Caco-2 (cell line): ENCODE data around the gene RASL12. TPM values are rescaled to one million over a fixed set of nuclear protein-coding genes. Genes with fewer than 3 reads are reported as not detected.

ENCODE experiments used
- BruUV-seq: library from RNA; stranded (reverse); fragments of 400-500 nt; replicated peaks from 2 replicates; lab custom pipeline; 2021; lab: Mats Ljungman, UMichigan
- CTCF ChIA-PET: fragments of 300-600 bp; sonication (Branson Sonifier 250); formaldehyde crosslinking; loops from one replicate; lab custom pipeline; 2022; ENCODE audit warnings: antibody characterized with exemption; lab: Charles Lee
- POLR2A ChIA-PET: fragments of 300-600 bp; sonication (Branson Sonifier 250); formaldehyde crosslinking; loops from one replicate; lab custom pipeline; 2022; ENCODE audit warnings: antibody characterized with exemption; lab: Charles Lee
- DNase-seq, 2 experiments: peaks; one replicate each; pipeline versions ENCODE4 v3.0.0 to v3.0.0-alpha.2; 2020 to 2022
- H3K27me3 ChIP-seq: replicated peaks from 2 replicates; pipeline ENCODE4 v1.6.0; 2011; ENCODE audit warnings: low read length; ENCODE audit not compliant: control insufficient read depth, insufficient read depth
- H3K36me3 ChIP-seq: 2 replicates; pipeline ENCODE4 v1.5.1; 2011; ENCODE audit warnings: low read length; ENCODE audit not compliant: control insufficient read depth, insufficient read depth
- H3K4me1 ChIP-seq: fragments of 250-450 bp; sonication (Bioruptor Pico); 2 replicates; pipeline ENCODE4 v1.5.1; 2020; ENCODE audit warnings: mild to moderate bottlenecking
- H3K4me3 ChIP-seq: 2 replicates; pipeline ENCODE4 v1.5.1; 2011; ENCODE audit warnings: low read depth, mild to moderate bottlenecking, control low read depth, low read length
- H3K9me3 ChIP-seq: fragments of 250-450 bp; sonication (Bioruptor Pico); 2 replicates; pipeline ENCODE4 v1.5.1; 2020; ENCODE audit warnings: mild to moderate bottlenecking, moderate library complexity
- H3K27ac Mint-ChIP-seq: one replicate; pipeline ENCODE4 v1.8.0; 2022; ENCODE audit warnings: mixed read lengths; ENCODE audit not compliant: unreplicated experiment
- H3K27me3 Mint-ChIP-seq: one replicate; pipeline ENCODE4 v1.8.0; 2022; ENCODE audit warnings: mixed read lengths; ENCODE audit not compliant: insufficient read depth, unreplicated experiment
- H3K36me3 Mint-ChIP-seq: one replicate; pipeline ENCODE4 v1.8.0; 2022; ENCODE audit warnings: mild to moderate bottlenecking, mixed read lengths; ENCODE audit not compliant: insufficient read depth, unreplicated experiment
- H3K4me1 Mint-ChIP-seq: one replicate; pipeline ENCODE4 v1.8.0; 2022; ENCODE audit warnings: low read depth, mixed read lengths; ENCODE audit not compliant: unreplicated experiment
- H3K4me3 Mint-ChIP-seq: one replicate; pipeline ENCODE4 v1.8.0; 2022; ENCODE audit warnings: mild to moderate bottlenecking, moderate library complexity, mixed read lengths; ENCODE audit not compliant: unreplicated experiment
- H3K9me3 Mint-ChIP-seq: one replicate; pipeline ENCODE4 v1.8.0; 2022; ENCODE audit warnings: mixed read lengths; ENCODE audit not compliant: unreplicated experiment
- intact Hi-C: fragments of 100-400 bp; cut with micrococcal nuclease; formaldehyde crosslinking; loops from one replicate; pipeline ENCODE4 v1.10.0; 2022; ENCODE audit not compliant: unreplicated experiment
- total RNA-seq: library from RNA; stranded (reverse); gene quantifications from 2 replicates; pipeline ENCODE4 v1.2.3, GENCODE V29; 2022
- TF ChIP-seq, protein P1 (sequence below), 2 experiments: fragments of 200-600 bp in 1 of 2; IDR thresholded peaks; 1 replicate in 1 of 2; 2 replicates in 1 of 2; pipeline versions ENCODE4 v1.5.1 to v1.8.0; 2011 to 2022; ENCODE audit warnings: antibody characterized with exemption in 1 of 2, control low read depth in 1 of 2, inconsistent platforms in 1 of 2, low read depth in 1 of 2, low read length in 1 of 2, mild to moderate bottlenecking in 1 of 2, moderate library complexity in 1 of 2; ENCODE audit not compliant: insufficient read depth in 1 of 2, severe bottlenecking in 1 of 2, unreplicated experiment in 1 of 2

RASL12 gene
- total RNA-seq, 1 experiment from 2014 or later: 6.4 TPM

DNA sequence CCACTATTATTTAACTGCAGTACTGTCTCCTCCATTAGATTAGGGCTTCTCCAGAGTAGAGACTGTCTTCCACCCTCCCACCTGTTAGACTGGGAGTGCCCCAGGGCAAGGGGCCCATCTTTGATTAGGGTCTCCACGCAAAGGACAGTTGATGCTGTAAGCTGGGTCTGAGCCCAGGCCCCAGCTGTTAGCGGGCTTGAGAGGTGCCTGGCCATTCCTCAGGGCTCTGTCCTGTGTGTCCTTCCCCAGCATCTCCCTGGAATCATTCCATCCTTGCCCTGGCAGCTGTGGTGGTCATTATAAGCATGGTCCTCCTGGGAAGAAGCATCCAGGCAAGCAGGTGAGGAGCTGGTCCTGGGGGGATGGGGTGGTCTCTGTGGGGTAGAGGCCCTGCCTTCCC lies 16.5 kb downstream of the RASL12 start:
- no peaks in the 10 kb centered on the region for H3K27me3 Mint-ChIP-seq
- no peak overlapping the region for H3K27ac Mint-ChIP-seq
- POLR2A ChIA-PET: no interaction called here
- DNase-seq: no peak
- no peaks in the 10 kb centered on the region for H3K36me3 ChIP-seq
- no peaks in the 10 kb centered on the region for H3K36me3 Mint-ChIP-seq
- H3K4me3 ChIP-seq: no peak overlapping the region
- no peaks in the 10 kb centered on the region for H3K9me3 ChIP-seq
- H3K4me3 Mint-ChIP-seq: no peak overlapping the region
- no peaks in the 10 kb centered on the region for H3K27me3 ChIP-seq
- intact Hi-C loops: no loop called here
- BruUV-seq: no TSS peak
- no peaks in the 10 kb centered on the region for H3K9me3 Mint-ChIP-seq
- TF ChIP-seq, protein P1, sequence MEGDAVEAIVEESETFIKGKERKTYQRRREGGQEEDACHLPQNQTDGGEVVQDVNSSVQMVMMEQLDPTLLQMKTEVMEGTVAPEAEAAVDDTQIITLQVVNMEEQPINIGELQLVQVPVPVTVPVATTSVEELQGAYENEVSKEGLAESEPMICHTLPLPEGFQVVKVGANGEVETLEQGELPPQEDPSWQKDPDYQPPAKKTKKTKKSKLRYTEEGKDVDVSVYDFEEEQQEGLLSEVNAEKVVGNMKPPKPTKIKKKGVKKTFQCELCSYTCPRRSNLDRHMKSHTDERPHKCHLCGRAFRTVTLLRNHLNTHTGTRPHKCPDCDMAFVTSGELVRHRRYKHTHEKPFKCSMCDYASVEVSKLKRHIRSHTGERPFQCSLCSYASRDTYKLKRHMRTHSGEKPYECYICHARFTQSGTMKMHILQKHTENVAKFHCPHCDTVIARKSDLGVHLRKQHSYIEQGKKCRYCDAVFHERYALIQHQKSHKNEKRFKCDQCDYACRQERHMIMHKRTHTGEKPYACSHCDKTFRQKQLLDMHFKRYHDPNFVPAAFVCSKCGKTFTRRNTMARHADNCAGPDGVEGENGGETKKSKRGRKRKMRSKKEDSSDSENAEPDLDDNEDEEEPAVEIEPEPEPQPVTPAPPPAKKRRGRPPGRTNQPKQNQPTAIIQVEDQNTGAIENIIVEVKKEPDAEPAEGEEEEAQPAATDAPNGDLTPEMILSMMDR (IDR thresholded peaks at IDR 0.05; ENCODE audit: insufficient read depth in 1 of 2, low read depth in 1 of 2, low read length in 1 of 2, severe bottlenecking in 1 of 2, unreplicated experiment in 1 of 2): no peak
- peaks cover 27% of the 10 kb centered on the region for H3K4me1 ChIP-seq
- CTCF ChIA-PET: interaction anchor here (2.1 kb wide), 1 partner anchor 50 kb away, joined by 11 read pairs; no protein-coding TSS in a partner anchor
- H3K4me1 Mint-ChIP-seq: peaks cover 21% of the 10 kb centered on the region

DNA sequence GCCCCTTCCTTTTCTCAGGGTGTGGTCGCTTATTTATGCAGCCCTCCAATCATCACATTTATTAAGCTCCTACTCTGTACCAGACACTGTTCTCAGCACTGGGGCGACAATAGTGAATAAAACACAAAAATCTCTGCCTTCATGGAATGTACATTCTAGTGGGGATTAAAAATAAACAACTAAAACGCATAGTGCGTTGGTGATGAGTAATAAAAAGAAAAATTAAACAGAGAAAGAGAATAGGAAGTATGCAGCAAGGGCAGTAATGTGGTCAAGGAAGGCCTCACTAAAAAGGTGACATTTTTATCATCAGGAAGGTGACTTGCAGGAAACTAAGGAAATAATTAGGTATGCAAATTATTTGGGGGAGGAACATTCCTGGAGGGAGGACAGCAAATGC lies 17.5 kb downstream of the RASL12 start:
- Histone ChIP-seq H3K27me3 (no peaks in the 10 kb centered on the region), H3K9me3 (no peaks in the 10 kb centered on the region), H3K4me1 (peaks cover 27% of the 10 kb centered on the region), H3K4me3 (no peak overlapping the region), H3K36me3 (no peaks in the 10 kb centered on the region)
- Mint-ChIP-seq H3K36me3 (peaks cover under 1% of the 10 kb centered on the region), H3K27me3 (no peaks in the 10 kb centered on the region), H3K4me3 (no peak overlapping the region), H3K9me3 (no peaks in the 10 kb centered on the region), H3K27ac (peak overlapping the region; percentile 29), H3K4me1 (peaks cover 16% of the 10 kb centered on the region)
- TF ChIP-seq, protein P1 (IDR thresholded peaks at IDR 0.05; ENCODE audit: insufficient read depth in 1 of 2, low read depth in 1 of 2, low read length in 1 of 2, severe bottlenecking in 1 of 2, unreplicated experiment in 1 of 2): no peak
- no TSS peak for BruUV-seq
- CTCF ChIA-PET: interaction anchor here (0.7 kb wide), 1 partner anchor 139 kb away, joined by 3 read pairs; no protein-coding TSS in a partner anchor
- no peak for DNase-seq
- POLR2A ChIA-PET: no interaction called here
- intact Hi-C loops: no loop called here

DNA sequence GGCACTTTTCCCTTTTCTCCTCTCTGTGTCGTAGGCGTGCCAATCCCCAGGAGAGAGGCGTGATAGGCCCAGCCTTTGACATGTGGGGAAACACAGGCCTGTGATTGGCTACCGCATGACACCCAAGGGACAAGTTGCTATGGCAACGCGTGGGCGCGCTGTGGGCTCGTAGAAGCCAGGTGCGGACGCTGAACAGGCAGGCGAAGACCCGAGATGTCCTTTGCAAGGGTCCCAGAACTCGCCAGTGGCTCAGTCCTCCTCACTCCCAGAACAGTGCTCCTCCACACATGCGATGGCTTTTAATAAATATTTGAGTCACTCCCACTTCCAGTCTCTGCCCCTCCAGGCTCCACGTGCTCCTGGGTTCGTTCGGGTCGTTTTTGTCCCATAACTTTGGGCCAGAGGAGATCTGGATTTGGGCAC lies 18.4 kb downstream of the RASL12 start:
- Histone ChIP-seq H3K9me3 (no peaks in the 10 kb centered on the region), H3K36me3 (no peaks in the 10 kb centered on the region), H3K4me1 (peaks cover 24% of the 10 kb centered on the region), H3K4me3 (no peak overlapping the region), H3K27me3 (no peaks in the 10 kb centered on the region)
- H3K27me3 Mint-ChIP-seq: no peaks in the 10 kb centered on the region
- intact Hi-C loops: no loop called here
- peak overlapping the region; percentile 29 for H3K27ac Mint-ChIP-seq
- ChIA-PET POLR2A (interaction anchor here (0.6 kb wide), 1 partner anchor 135 kb away, joined by 3 read pairs; no protein-coding TSS in a partner anchor), CTCF (no interaction called here)
- peaks cover 22% of the 10 kb centered on the region for H3K4me1 Mint-ChIP-seq
- peak; percentile 81 to 87 for DNase-seq
- TF ChIP-seq, protein P1 (IDR thresholded peaks at IDR 0.05; ENCODE audit: insufficient read depth in 1 of 2, low read depth in 1 of 2, low read length in 1 of 2, severe bottlenecking in 1 of 2, unreplicated experiment in 1 of 2): no peak
- peaks cover 7% of the 10 kb centered on the region for H3K36me3 Mint-ChIP-seq
- BruUV-seq: no TSS peak
- no peaks in the 10 kb centered on the region for H3K9me3 Mint-ChIP-seq
- peak overlapping the region; percentile 44 for H3K4me3 Mint-ChIP-seq
